NT2/D1 (cell line): ENCODE measurements around the gene NUDT17.
A peak's percentile ranks its signal among the peaks of the same experiment; 100 is the strongest.

Experiments
- DNase-seq: peaks from one replicate; pipeline ENCODE4 v3.0.0-alpha.2; 2011; ENCODE audit warnings: low read depth, low spot score
- H3K27me3 ChIP-seq: 2 replicates; pipeline ENCODE4 v1.6.0; 2011; ENCODE audit warnings: mild to moderate bottlenecking; ENCODE audit not compliant: insufficient read length, insufficient read depth
- H3K36me3 ChIP-seq: 2 replicates; pipeline ENCODE4 v1.6.1; 2011; ENCODE audit warnings: mild to moderate bottlenecking, low read length, mixed read lengths; ENCODE audit not compliant: insufficient read depth, insufficient read length
- H3K4me1 ChIP-seq: 2 replicates; pipeline ENCODE4 v1.5.1; 2011; ENCODE audit not compliant: insufficient read depth, insufficient read length
- H3K4me3 ChIP-seq: 2 replicates; pipeline ENCODE4 v1.5.1; 2011; ENCODE audit warnings: low read depth; ENCODE audit not compliant: insufficient read length
- H3K9ac ChIP-seq: 2 replicates; pipeline ENCODE4 v1.6.0; 2011; ENCODE audit warnings: low read depth; ENCODE audit not compliant: insufficient read length
- H3K9me3 ChIP-seq: 2 replicates; pipeline ENCODE4 v1.5.1; 2011; ENCODE audit warnings: mild to moderate bottlenecking, low read length; ENCODE audit not compliant: insufficient read depth
- SUZ12 ChIP-seq: IDR thresholded peaks from 2 replicates; pipeline ENCODE4 v1.6.1; 2011; ENCODE audit not compliant: insufficient read length, insufficient read depth; ENCODE audit errors: extremely low read depth
- YY1 ChIP-seq: IDR thresholded peaks from 2 replicates; pipeline ENCODE4 v1.6.1; 2011; ENCODE audit not compliant: insufficient read length, insufficient read depth
- ZNF274 ChIP-seq: IDR thresholded peaks from 2 replicates; pipeline ENCODE4 v1.6.1; 2011; ENCODE audit warnings: mild to moderate bottlenecking, low read depth, low read length

NUDT17 gene

GRCh38 chr1:145858238-145858900 is 12.9 kb downstream of the NUDT17 start:
- peak; percentile 75 for DNase-seq
- peaks cover 20% of the 10 kb centered on the region for H3K4me1 ChIP-seq
- no peak for TF ChIP-seq ZNF274
- no peak for TF ChIP-seq SUZ12
- no peak for TF ChIP-seq YY1
- peaks cover 41% of the 10 kb centered on the region for H3K36me3 ChIP-seq
- H3K9me3 ChIP-seq = peaks cover 10% of the 10 kb centered on the region; the same call in 1 of the 2 replicates
- peak overlapping the region; percentile 86 for H3K9ac ChIP-seq
- H3K27me3 ChIP-seq = no peaks in the 10 kb centered on the region
- H3K4me3 ChIP-seq = peak overlapping the region; percentile 92

GRCh38 chr1:145858901-145859490 is 13.6 kb downstream of the NUDT17 start, which contains the start of gene PIAS3:
PIAS3 (minus strand) TSS chr1:145859081; CDS start chr1:145858990, 91 bp downstream.
- no peaks in the 10 kb centered on the region for H3K27me3 ChIP-seq
- peaks cover 20% of the 10 kb centered on the region for H3K4me1 ChIP-seq
- H3K4me3 ChIP-seq = peak within 1 kb of the TSS; percentile 92
- peaks cover 35% of the 10 kb centered on the region for H3K36me3 ChIP-seq
- TF ChIP-seq SUZ12 (no peak), YY1 (peak; percentile 78), ZNF274 (no peak)
- H3K9ac ChIP-seq = peak within 1 kb of the TSS; percentile 87
- peak; percentile 97 for DNase-seq
- H3K9me3 ChIP-seq = peaks cover 10% of the 10 kb centered on the region; the same call in 1 of the 2 replicates

GRCh38 chr1:145859491-145860023 is 14.1 kb downstream of the NUDT17 start:
- TF ChIP-seq ZNF274 (no peak), YY1 (no peak), SUZ12 (no peak)
- H3K4me1 ChIP-seq = peaks cover 20% of the 10 kb centered on the region
- no peaks in the 10 kb centered on the region for H3K27me3 ChIP-seq
- peaks cover 29% of the 10 kb centered on the region for H3K36me3 ChIP-seq
- peaks cover 10% of the 10 kb centered on the region; the same call in 1 of the 2 replicates for H3K9me3 ChIP-seq
- H3K4me3 ChIP-seq = peak overlapping the region; percentile 92
- peak overlapping the region; percentile 87 for H3K9ac ChIP-seq
- DNase-seq = peak; percentile 89

- no peak for TF ChIP-seq YY1
- TF ChIP-seq ZNF274 = no peak
- no peak for TF ChIP-seq SUZ12
- H3K9me3 ChIP-seq = no peaks in the 10 kb centered on the region
- no peaks in the 10 kb centered on the region for H3K27me3 ChIP-seq
- H3K36me3 ChIP-seq = no peaks in the 10 kb centered on the region
- DNase-seq = no peak
- no peak overlapping the region for H3K9ac ChIP-seq
- peaks cover 7% of the 10 kb centered on the region for H3K4me1 ChIP-seq
- H3K4me3 ChIP-seq = no peak overlapping the region
These were observed 18.0 kb downstream of the NUDT17 start for GRCh38 chr1:145863282-145864018.

GRCh38 chr1:145868232-145868631 is 22.8 kb downstream of the NUDT17 start:
- TF ChIP-seq SUZ12 (no peak), YY1 (no peak)
- Histone ChIP-seq H3K9ac (no peak overlapping the region), H3K27me3 (no peaks in the 10 kb centered on the region), H3K9me3 (no peaks in the 10 kb centered on the region), H3K4me1 (peaks cover 4% of the 10 kb centered on the region), H3K4me3 (no peak overlapping the region), H3K36me3 (no peaks in the 10 kb centered on the region)
- no peak for DNase-seq

GRCh38 chr1:145871994-145872924 is 26.8 kb downstream of the NUDT17 start:
- TF ChIP-seq SUZ12 (no peak), ZNF274 (no peak), YY1 (no peak)
- Histone ChIP-seq H3K9me3 (no peaks in the 10 kb centered on the region), H3K4me1 (peaks cover 3% of the 10 kb centered on the region), H3K27me3 (peaks cover 5% of the 10 kb centered on the region), H3K4me3 (no peak overlapping the region), H3K36me3 (no peaks in the 10 kb centered on the region), H3K9ac (no peak overlapping the region)
- DNase-seq = no peak
